OCI-LY3 (cell line): ENCODE data around the gene RRP1.

Source experiments
- CTCF ChIP-seq: fragments of 200-600, 300-600 bp; sonication (generic); IDR thresholded peaks from 2 replicates; pipeline ENCODE4 v1.5.1; 2014; ENCODE audit warnings: antibody characterized with exemption, low read length, low read depth
- EZH2phosphoT487 ChIP-seq: fragments of 200-600 bp; shearing (Covaris generic); IDR thresholded peaks from 2 replicates; pipeline ENCODE4 v1.6.1; 2018; ENCODE audit warnings: antibody characterized with exemption, mixed run types, low read depth

GRCh38 chr21:43758811-43759210 lies 30.6 kb upstream of the RRP1 start:
- TF ChIP-seq CTCF (no peak), EZH2phosphoT487 (no peak)
